NCI-H128 (cell line): ENCODE results near the gene ODAD3.

Experiments used
- DNase-seq: peaks from one replicate; lab custom pipeline; 2025; ENCODE audit not compliant: unreplicated experiment; lab: John Stamatoyannopoulos, UW

ODAD3 gene

DNA sequence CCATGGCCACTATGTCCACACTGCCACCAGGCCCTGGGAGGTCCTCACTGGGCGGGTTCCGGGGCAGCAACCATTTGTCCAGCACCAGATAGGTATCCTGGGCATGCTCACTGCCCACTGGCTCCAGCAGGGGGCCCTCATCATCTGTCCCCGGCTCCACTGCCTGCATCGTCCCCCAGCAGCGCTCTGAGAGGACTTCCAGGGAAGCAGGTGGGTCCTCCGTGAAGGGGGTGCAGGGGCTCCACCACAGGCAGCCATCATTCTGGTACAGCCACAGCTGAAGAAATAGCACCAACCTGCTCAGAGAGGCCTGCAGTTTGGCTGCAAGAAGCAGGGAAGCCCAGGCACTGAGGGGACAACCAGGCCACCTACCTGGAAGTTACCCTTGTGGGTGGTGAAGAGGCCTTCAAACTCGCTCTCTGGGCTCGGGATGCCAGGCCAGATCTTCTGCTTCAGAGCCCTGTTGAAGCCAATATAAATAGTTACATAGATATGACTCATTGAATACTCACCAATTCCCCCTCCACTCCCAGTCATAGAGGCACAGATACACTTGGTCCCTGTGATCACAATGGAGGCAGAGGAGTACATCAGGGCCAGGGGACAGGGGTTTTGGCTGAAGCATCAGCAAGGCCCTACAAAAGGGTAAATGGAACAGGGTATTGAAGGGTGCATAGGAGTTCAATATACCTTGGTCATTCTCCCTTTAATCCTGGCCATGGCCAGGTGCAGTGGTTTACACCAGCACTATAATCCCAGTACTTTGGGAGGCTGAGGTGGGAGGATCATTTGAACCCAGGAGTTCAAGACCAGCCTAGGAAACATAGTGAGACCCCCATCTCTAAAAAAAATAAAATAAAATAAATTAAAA, 56.4 kb downstream of the ODAD3 start:
- no peak for DNase-seq

DNA sequence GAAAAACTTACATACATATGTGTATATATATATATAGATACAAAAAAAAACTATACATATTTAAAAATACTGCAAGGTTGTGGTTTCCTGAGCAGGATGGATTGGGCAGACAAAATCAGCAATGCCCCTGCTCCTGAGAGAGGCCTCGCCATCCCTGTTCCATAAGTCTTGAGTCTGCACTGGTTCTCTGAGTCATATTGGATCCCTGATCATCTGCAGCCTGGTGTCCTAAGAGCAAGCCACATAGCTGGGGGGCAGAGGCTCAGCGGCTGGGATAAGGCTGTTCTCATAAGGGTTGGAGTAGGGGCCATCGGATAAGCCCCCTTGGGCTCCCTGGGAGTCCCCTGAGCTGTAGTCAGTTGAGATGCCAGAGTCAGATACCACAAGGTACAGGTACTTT, 57.2 kb downstream of the ODAD3 start:
- no peak for DNase-seq

DNA sequence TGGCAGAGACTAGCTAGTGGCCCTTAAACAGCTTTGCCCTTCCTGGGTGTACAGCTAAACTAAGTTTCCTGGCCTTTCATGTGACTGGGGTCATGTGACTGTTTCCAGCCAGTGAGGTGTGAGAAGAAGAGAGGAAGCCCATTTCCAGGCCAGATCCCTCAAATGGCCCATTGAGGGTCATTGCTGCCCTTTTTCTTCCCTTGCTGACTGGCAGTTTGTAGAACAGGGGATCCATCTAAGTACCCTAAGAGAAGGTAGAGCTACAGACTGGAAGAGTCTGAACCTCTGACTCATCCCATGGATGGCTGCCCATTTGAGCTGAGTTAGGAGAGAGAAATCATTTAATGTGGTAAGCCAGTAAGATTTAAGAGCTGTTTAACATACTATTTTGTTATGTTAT, 57.7 kb downstream of the ODAD3 start:
- no peak for DNase-seq

DNA sequence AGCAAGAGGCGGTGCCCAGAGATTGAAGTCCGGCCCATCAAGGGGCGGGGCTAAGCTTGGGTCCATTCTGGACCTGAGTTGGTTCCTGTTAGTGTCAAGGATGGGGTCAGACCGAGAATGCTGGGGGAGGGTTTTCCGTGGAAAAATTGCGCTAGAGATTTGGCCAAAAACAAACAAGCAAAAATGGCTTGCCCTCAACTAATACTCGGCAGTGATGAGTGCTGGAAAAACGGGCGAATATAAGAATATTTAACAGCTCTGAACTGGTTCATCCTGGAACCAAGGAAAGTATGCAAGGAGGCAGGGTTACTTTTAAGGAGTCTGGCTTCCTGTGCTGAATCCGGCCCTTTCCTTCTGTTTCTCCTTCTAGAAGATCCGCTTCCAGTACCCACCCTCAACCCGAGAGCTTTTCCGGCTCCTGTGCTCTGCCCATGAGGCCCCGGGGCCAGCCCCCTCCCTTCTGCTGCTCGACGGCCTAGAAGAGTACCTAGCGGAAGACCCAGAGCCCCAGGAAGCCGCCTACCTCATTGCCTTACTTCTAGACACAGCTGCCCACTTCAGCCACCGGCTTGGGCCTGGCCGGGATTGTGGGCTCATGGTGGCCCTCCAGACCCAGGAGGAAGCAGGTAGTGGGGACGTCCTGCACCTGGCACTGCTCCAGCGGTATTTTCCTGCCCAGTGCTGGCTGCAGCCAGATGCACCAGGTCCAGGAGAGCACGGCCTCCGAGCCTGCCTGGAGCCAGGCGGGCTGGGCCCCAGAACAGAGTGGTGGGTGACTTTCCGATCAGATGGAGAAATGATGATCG, 59.6 kb downstream of the ODAD3 start:
- no peak for DNase-seq

DNA sequence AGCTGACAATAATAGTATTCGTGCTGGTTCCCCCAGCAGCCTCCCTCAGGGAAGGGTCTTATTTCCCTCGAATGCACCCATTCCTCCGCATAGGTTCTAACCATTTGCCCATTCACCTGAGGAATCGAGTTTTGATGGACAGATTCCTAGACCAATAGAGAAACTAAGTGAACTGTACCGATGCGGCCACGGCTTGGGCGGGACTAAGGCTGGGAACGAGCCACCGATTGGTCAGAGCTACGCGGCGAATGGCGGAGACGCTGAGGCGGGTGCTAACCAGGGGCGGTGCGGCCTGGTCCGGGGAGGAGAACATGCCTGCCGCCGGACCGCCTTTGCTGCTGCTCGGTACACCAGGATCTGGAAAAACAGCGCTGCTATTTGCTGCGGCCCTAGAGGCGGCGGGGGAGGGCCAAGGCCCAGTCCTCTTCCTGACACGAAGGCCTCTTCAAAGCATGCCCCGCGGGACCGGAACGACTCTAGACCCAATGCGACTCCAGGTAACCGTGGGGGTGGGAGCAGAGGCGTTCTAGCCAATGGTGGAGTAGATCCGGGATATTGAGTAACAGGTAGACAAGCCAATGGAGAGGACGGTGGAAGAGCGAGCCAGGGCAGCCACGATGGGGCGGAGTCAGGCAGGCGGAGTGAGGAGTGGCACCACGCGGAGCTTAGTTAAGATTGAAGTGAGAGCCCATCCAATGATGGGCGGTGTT, 60.3 kb downstream of the ODAD3 start, which contains the start of gene SWSAP1:
Gene SWSAP1, plus strand, starts transcription at position 234 of the 710 bp plus-strand sequence. Its CDS starts 15 bp downstream, at position 249.
- peak; percentile 98 for DNase-seq

DNA sequence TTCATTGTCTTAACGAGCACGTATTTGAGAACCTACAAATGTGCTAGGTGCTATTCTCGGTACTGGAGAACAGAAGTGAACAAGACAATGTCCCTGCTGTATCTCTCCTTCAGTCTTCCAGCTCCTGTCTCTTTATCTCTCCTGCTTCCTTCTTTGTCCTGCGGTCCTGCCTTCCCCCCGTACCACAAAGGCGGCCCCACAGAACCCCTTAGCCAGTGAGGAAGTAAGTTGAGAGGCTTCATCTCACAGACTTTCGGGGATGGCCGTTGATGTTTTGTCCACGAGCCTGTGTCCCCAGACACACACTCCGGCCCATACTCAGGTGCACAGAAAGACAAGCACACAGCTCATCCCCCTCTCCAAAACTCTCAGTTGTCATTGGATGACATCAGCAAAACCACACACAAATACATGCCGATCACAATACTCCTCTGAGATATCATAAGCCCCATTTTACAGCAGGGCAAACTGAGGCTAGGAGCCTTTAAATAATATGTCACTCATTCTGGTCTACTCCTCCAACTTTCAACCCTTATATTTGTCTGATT, 61.0 kb downstream of the ODAD3 start:
- DNase-seq: no peak

DNA sequence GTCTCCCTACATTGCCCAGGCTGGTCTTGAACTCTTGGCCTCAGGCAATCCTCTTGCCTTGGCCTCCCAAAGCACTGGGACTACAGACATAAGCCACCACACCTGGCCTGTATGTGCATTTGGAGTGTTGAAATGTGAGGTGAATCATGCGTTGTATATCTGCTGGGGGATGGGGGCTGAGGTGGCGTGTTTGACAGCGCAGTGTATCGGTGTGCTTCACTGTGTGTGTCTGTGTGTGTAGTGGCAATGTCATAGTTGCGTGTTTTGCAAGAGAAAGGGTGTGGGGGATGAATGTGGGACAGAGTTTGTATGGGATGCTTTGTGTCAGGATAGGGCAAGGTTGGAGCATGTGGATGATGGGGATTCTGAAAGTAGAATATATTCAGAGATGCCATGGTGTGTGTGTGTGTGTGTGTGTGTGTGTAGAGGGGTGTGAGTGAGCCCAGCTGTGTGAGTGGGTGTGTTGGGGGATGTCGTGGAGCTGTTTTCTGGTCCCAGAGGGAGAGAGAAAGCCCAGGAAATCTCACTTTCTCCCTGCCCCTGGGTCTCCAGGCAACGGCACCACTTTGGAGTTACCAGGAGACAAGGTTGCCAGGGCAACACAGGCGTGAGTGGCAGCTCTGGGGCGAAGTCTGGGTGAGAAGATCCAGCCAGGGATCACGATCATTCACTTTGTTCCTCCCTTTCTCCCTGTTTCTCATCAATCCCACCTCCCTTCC, 61.6 kb downstream of the ODAD3 start:
- peak; percentile 83 for DNase-seq

DNA sequence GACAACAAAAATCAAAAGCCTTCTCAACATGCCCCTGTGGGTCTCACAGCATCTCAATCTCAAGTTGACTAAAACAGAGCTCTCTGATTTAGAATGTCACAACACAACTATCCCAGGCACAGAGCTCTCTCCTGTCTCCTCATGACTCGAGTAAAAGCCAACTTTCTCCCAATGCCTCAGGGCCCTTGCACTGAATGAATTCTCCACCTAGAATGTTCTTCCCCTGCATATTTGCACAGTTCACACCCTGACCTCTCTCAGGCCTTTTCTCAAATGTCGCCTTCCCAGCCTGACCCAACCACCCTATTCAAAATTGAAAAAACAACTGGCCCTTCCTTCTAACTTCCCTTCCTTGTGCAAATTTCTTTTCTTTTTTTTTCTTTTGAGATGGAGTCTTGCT, 64.2 kb downstream of the ODAD3 start:
- no peak for DNase-seq
